ENCODE data around the gene SF3B1.
"Not testable (repeated sequence)": the region's sequence is repeated elsewhere in the genome, so short reads cannot be mapped to it uniquely, and the experiment has no call there.

SF3B1 gene

GRCh38 chr2:197435598-197436420 is 981 bp upstream of the SF3B1 start:
- DNase-seq, result no peak

DNA sequence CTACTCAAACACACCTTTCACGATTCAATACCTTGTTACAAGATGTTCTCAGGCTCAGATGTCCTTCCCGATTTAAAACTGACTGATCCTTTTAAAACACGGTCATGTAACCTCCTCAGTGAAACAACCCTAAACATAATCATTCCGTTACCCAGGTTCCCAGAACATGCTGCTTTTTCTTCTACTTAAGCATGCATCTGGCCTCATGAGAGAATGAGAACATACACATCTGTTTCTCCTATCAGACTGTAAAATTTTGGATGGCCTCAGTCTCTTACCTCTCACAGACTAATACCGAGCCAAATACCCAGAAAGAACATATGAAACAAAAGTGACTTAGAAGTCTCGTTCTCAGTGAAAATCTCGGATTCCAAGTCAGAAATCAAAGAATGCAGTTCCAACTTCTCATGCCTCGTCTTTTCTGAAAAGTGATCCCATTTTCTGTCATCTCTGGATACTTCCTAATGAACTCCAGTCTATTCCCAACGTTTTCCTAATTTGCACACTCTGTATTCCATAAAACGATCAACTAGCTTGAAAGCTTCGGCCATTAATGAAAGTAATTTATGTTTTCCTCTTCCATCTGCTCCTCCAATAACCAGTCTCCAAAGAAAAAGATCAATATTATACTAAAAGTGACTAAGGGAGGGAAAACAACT is 919 bp downstream of the SF3B1 start:
- no peak for DNase-seq

- DNase-seq, result not testable (repeated sequence)
Measured at GRCh38 chr2:197432527-197432926, 2.3 kb downstream of the SF3B1 start.

DNA sequence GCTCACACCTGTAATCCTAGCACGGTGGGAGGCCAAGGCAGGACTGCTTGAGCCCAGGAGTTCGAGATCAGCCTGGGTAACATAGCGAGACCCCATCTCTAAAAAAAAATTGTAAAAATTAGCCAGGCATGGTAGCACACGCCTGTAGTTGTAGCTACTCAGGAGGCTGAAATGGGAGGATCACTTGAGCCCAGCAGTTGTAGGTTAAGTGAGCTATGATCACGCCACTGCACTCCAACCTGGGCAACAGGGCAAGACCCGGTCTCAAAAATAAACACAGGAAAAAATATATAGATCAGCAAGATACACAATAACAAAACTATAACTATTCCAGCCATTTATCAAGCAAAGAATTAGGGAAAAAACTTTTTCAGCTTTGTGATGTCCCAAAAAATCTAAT is 3.0 kb downstream of the SF3B1 start:
- no peak for DNase-seq

DNA sequence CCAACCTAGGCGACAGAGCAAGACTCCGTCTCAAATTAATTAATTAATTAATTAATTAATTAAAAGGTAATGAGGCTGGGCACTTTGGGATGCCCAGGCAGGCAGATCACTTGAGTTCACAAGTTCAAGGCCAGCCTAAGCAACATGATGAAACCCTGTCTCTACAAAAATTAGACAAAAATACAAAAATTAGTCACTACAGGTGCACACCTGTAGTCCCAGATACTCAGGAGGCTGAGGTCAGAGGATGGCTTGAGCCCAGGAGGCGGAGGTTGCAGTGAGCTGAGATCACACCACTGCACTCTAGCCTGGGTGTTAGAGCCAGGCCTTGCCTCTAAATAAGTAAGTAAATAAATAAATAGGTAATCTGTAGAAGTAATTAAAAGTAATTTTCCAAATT is 6.8 kb downstream of the SF3B1 start:
- DNase-seq, result no peak

GRCh38 chr2:197426723-197427603 is 7.9 kb downstream of the SF3B1 start:
- DNase-seq, result no peak

- DNase-seq, result no peak
Measured at GRCh38 chr2:197425550-197425949, 9.3 kb downstream of the SF3B1 start.

GRCh38 chr2:197423307-197423706 is 11.5 kb downstream of the SF3B1 start:
- no peak for DNase-seq

- no peak for DNase-seq
Measured at GRCh38 chr2:197419438-197419837, 15.4 kb downstream of the SF3B1 start.

GRCh38 chr2:197416268-197416667 is 18.6 kb downstream of the SF3B1 start:
- DNase-seq, result no peak

- DNase-seq, result no peak
Measured at GRCh38 chr2:197414515-197414914, 20.3 kb downstream of the SF3B1 start.

GRCh38 chr2:197414039-197414438 is 20.8 kb downstream of the SF3B1 start:
- no peak for DNase-seq

GRCh38 chr2:197405582-197405981 is 29.2 kb downstream of the SF3B1 start:
- DNase-seq, result no peak

- DNase-seq, result no peak
Measured at GRCh38 chr2:197399887-197400540, 34.8 kb downstream of the SF3B1 start.

DNA sequence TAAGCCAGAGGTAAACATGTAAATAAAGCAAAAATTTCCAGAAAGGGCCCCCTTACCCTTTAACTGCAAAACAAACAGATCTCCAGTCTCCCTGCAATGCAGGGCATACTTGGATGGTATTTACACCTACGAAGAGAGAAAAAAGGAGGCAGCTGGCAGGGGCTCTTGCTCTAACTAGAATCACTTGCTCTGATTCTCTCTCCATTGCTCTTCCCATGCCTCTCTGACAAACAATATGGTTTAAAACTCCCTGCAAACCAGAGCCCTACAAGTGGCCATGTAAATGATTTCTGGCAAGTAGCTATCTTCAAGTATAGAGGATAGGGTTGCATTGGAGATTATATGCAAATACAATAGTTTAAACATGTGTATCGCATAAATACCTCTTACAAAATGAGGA is 35.9 kb downstream of the SF3B1 start:
- no peak for DNase-seq

DNA sequence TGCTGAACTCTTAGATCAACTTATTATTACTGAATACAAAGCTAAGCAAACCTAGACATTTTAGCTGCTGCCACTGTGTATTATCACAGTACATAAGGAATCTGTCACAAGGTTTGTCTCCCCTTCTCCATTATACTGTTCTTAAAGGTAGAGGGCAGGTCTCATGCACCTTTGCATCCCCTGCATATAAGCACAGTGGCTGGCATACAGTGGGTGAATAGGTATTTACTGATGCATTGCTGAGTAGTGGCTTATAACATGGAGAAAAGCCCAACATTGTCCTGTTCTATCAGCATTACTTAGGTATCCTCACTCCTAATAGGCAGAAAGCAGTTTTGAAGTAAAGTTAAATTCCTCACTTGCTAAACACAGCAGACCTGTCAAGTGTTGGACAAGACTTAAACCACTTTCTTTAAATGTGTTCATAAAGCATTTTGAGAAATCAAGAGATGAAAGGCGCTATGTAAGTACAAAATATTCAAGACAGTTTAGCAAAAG is 43.6 kb downstream of the SF3B1 start:
- DNase-seq, result no peak

GRCh38 chr2:197388866-197389587 is 45.8 kb downstream of the SF3B1 start:
- no peak for DNase-seq

GRCh38 chr2:197387179-197387578 is 47.6 kb downstream of the SF3B1 start:
- no peak for DNase-seq

GRCh38 chr2:197386242-197386641 is 48.6 kb downstream of the SF3B1 start:
- no peak for DNase-seq

GRCh38 chr2:197383825-197384224 is 51.0 kb downstream of the SF3B1 start:
- no peak for DNase-seq

GRCh38 chr2:197381641-197382040 is 53.2 kb downstream of the SF3B1 start:
- no peak for DNase-seq

DNA sequence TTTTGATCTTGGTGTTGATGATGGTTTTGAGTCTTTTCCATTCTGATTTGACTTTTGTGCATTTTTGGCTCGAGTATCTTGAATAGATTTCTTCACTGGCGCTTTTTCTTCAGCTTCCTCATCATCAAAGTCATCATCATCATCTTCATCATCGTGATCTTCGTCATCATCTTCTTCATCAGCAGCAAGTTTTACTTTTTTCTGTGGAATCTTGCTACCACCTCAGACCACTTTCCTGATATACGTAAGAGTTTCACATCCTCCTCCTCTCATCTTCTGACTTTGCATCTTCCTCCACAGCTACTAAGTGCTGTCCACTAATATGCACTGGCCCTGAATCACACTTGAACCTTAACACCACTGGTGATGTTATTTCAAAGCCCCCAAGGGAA is 54.9 kb downstream of the SF3B1 start:
- DNase-seq, result not testable (repeated sequence)
